ENCODE data around the gene DGKK. TPM values are rescaled to one million over a fixed set of nuclear protein-coding genes. Genes with fewer than 3 reads are reported as not detected.
"Not testable (repeated sequence)": the region's sequence is repeated elsewhere in the genome, so short reads cannot be mapped to it uniquely, and the experiment has no call there.

DGKK gene
- total RNA-seq, 1 experiment from 2014 or later, result not detected

- no peak overlapping the region for H3K4me3 ChIP-seq (ENCODE audit: low read length)
- no peaks in the 10 kb centered on the region for H3K79me2 ChIP-seq (ENCODE audit: low read length)
- intact Hi-C loops (cut with micrococcal nuclease), result no loop called here
- no peak overlapping the region for H3K9ac ChIP-seq (ENCODE audit: low read length)
- H3F3A ChIP-seq (ENCODE audit: low read length, unreplicated experiment), result no peaks in the 10 kb centered on the region
- H3K27ac ChIP-seq (ENCODE audit: low read length), result no peak overlapping the region
- H3K9me3 ChIP-seq (ENCODE audit: low read length), result no peaks in the 10 kb centered on the region
- no peaks in the 10 kb centered on the region for H3K4me1 ChIP-seq (ENCODE audit: insufficient read depth, low read length)
- no peak overlapping the region for H3K4me2 ChIP-seq (ENCODE audit: low read length)
- H3K36me3 ChIP-seq (ENCODE audit: low read depth, low read length), result no peaks in the 10 kb centered on the region
- H4K20me1 ChIP-seq (ENCODE audit: low read length), result no peaks in the 10 kb centered on the region
- ChIA-PET CTCF (no interaction called here), POLR2A (ENCODE audit: unreplicated experiment) (no interaction called here)
- H3K9me2 ChIP-seq (replicated peaks; ENCODE audit: low read length), result no peaks in the 10 kb centered on the region
- BruUV-seq (replicated peaks), result no TSS peak
- TF ChIP-seq EZH2 (IDR thresholded peaks at IDR 0.05; ENCODE audit: low read length, unreplicated experiment) (no peak), EZH2phosphoT487 (IDR thresholded peaks at IDR 0.05; ENCODE audit: borderline replicate concordance, low read length) (no peak), CTCF (conservative IDR thresholded peaks at IDR 0.05; ENCODE audit: low read depth, low read length) (no peak)
- no peaks in the 10 kb centered on the region for H3K27me3 ChIP-seq (ENCODE audit: low read length)
- H2AFZ ChIP-seq (ENCODE audit: low read length), result no peak overlapping the region
- no peak for ATAC-seq
- DNase-seq, result no peak
These were observed 137.3 kb downstream of the DGKK start for GRCh38 chrX:50333308-50333707.

GRCh38 chrX:50332668-50333067, 138.0 kb downstream of the DGKK start:
- CTCF ChIA-PET, ATAC-seq: not testable (repeated sequence)

GRCh38 chrX:50327235-50327634, 143.4 kb downstream of the DGKK start:
- POLR2A ChIA-PET (ENCODE audit: unreplicated experiment), result no interaction called here
- intact Hi-C loops (cut with micrococcal nuclease), result no loop called here
- no peak overlapping the region for H2AFZ ChIP-seq (ENCODE audit: low read length)
- no peaks in the 10 kb centered on the region for H3K9me2 ChIP-seq (replicated peaks; ENCODE audit: low read length)
- no peak overlapping the region for H3K9ac ChIP-seq (ENCODE audit: low read length)
- no peaks in the 10 kb centered on the region for H4K20me1 ChIP-seq (ENCODE audit: low read length)
- DNase-seq (no peak), ATAC-seq (no peak)
- no peaks in the 10 kb centered on the region for H3F3A ChIP-seq (ENCODE audit: low read length, unreplicated experiment)
- CTCF ChIA-PET, result no interaction called here
- no peak overlapping the region for H3K4me2 ChIP-seq (ENCODE audit: low read length)
- H3K4me1 ChIP-seq (ENCODE audit: insufficient read depth, low read length), result no peaks in the 10 kb centered on the region
- no peaks in the 10 kb centered on the region for H3K27me3 ChIP-seq (ENCODE audit: low read length)
- H3K79me2 ChIP-seq (ENCODE audit: low read length), result no peaks in the 10 kb centered on the region
- H3K4me3 ChIP-seq (ENCODE audit: low read length), result no peak overlapping the region
- H3K36me3 ChIP-seq (ENCODE audit: low read depth, low read length), result no peaks in the 10 kb centered on the region
- no TSS peak for BruUV-seq (replicated peaks)
- no peak overlapping the region for H3K27ac ChIP-seq (ENCODE audit: low read length)
- no peaks in the 10 kb centered on the region for H3K9me3 ChIP-seq (ENCODE audit: low read length)
- TF ChIP-seq EZH2phosphoT487 (IDR thresholded peaks at IDR 0.05; ENCODE audit: borderline replicate concordance, low read length), result no peak
- no peak for TF ChIP-seq EZH2 (IDR thresholded peaks at IDR 0.05; ENCODE audit: low read length, unreplicated experiment)
- TF ChIP-seq CTCF (conservative IDR thresholded peaks at IDR 0.05; ENCODE audit: low read depth, low read length), result no peak

More at GRCh38 chrX:50332668-50333067, 138.0 kb downstream of the DGKK start:
- H3K4me1 ChIP-seq (ENCODE audit: insufficient read depth, low read length); H3K4me3 ChIP-seq (ENCODE audit: low read length); H3K4me2 ChIP-seq (ENCODE audit: low read length); DNase-seq; BruUV-seq (replicated peaks); POLR2A ChIA-PET (ENCODE audit: unreplicated experiment); H3K9me3 ChIP-seq (ENCODE audit: low read length); H3K9ac ChIP-seq (ENCODE audit: low read length); H2AFZ ChIP-seq (ENCODE audit: low read length); H3K27ac ChIP-seq (ENCODE audit: low read length); intact Hi-C loops (cut with micrococcal nuclease); H3K36me3 ChIP-seq (ENCODE audit: low read depth, low read length); H3K79me2 ChIP-seq (ENCODE audit: low read length); H4K20me1 ChIP-seq (ENCODE audit: low read length); H3F3A ChIP-seq (ENCODE audit: low read length, unreplicated experiment); H3K27me3 ChIP-seq (ENCODE audit: low read length); H3K9me2 ChIP-seq (replicated peaks; ENCODE audit: low read length): not testable (repeated sequence)
- TF ChIP-seq CTCF (conservative IDR thresholded peaks at IDR 0.05; ENCODE audit: low read depth, low read length), result 0 out of 2 replicates have a peak, but pooled peaks have one; percentile 29
